GM12878 (cell line): Measurements from ENCODE around the gene ZNF101. TPM values are rescaled to one million over a fixed set of nuclear protein-coding genes. Genes with fewer than 3 reads are reported as not detected.

ENCODE experiments used
- ATAC-seq: fragments of 200-7000 bp; cut with Tn5 transposase; 3 replicates; pipeline ENCODE4 v1.9.1; 2020; ENCODE audit warnings: mild to moderate bottlenecking, moderate library complexity
- BruUV-seq: library from RNA; stranded (reverse); fragments of 400-500 nt; replicated peaks from 2 replicates; lab custom pipeline; 2021; lab: Mats Ljungman, UMichigan
- CTCF ChIA-PET: fragments of 300-600 bp; sonication (Branson Sonifier 250); formaldehyde crosslinking; extraction: SDS; loops from one replicate; lab custom pipeline; 2021; ENCODE audit warnings: inconsistent platforms; lab: Yijun Ruan, JAX
- POLR2A ChIA-PET: fragments of 350-600 bp; formaldehyde crosslinking; extraction: SDS; loops from one replicate; lab custom pipeline; 2021; ENCODE audit warnings: inconsistent platforms; lab: Charles Lee
- RAD21 ChIA-PET: fragments of 300-600 bp; sonication (Branson Sonifier 250); formaldehyde crosslinking; loops from one replicate; lab custom pipeline; 2023; ENCODE audit warnings: antibody characterized with exemption; ENCODE audit not compliant: unreplicated experiment; lab: Charles Lee
- SMC1A ChIA-PET: fragments of 300-600 bp; sonication (Branson Sonifier 250); formaldehyde crosslinking; loops from one replicate; lab custom pipeline; 2023; ENCODE audit not compliant: unreplicated experiment, uncharacterized antibody; lab: Charles Lee
- DNase-seq: peaks from one replicate; pipeline ENCODE4 v3.0.0-alpha.2; 2011; ENCODE audit warnings: low read depth, low spot score
- FAIRE-seq: peaks from 3 replicates; lab custom pipeline; 2011; peaks lifted over from hg19 to GRCh38; lab: Jason Lieb, UNC
- H2AFZ ChIP-seq: 2 replicates; pipeline ENCODE4 v1.6.0; 2011; ENCODE audit warnings: low read depth, low read length, control low read depth; ENCODE audit not compliant: control insufficient read depth
- H3K27ac ChIP-seq: 2 replicates; pipeline ENCODE4 v1.5.1; 2011; ENCODE audit warnings: control low read depth; ENCODE audit not compliant: control insufficient read depth, insufficient read depth
- H3K27me3 ChIP-seq, 2 experiments: replicated peaks in 1 of 2; 2 replicates each; pipeline versions ENCODE4 v1.6.0 to v1.6.1; 2011; ENCODE audit warnings: low read length in 1 of 2; ENCODE audit not compliant: control insufficient read depth in 2 of 2, insufficient read depth in 2 of 2
- H3K36me3 ChIP-seq, 2 experiments: 2 replicates each; pipeline ENCODE4 v1.5.1; 2011; ENCODE audit warnings: low read length in 1 of 2; ENCODE audit not compliant: control insufficient read depth in 2 of 2, insufficient read depth in 2 of 2
- H3K4me1 ChIP-seq: 2 replicates; pipeline ENCODE4 v1.6.1; 2011; ENCODE audit warnings: mild to moderate bottlenecking, low read length, moderate library complexity, mixed read lengths; ENCODE audit not compliant: control insufficient read depth, insufficient read depth
- H3K4me2 ChIP-seq: 2 replicates; pipeline ENCODE4 v1.6.0; 2011; ENCODE audit warnings: control low read depth; ENCODE audit not compliant: control insufficient read depth, insufficient read depth
- H3K4me3 ChIP-seq: fragments of 200-600 bp; sonication (generic); 2 replicates; pipeline ENCODE4 v1.5.1; 2016
- H3K79me2 ChIP-seq: 2 replicates; pipeline ENCODE4 v1.6.0; 2011; ENCODE audit warnings: low read length; ENCODE audit not compliant: control insufficient read depth, insufficient read depth
- H3K9ac ChIP-seq: 2 replicates; pipeline ENCODE4 v1.8.0; 2011; ENCODE audit warnings: low read length, control low read depth, mixed read lengths; ENCODE audit not compliant: control insufficient read depth, insufficient read depth
- H3K9me3 ChIP-seq: replicated peaks from 3 replicates; pipeline ENCODE4 v1.5.1; 2011; ENCODE audit warnings: mild to moderate bottlenecking, low read length; ENCODE audit not compliant: control insufficient read depth, insufficient read depth
- H4K20me1 ChIP-seq: 2 replicates; pipeline ENCODE4 v1.6.0; 2011; ENCODE audit not compliant: control insufficient read depth, insufficient read depth
- ASH2L ChIP-seq: fragments of 300-600, 200-600 bp; sonication (generic); IDR thresholded peaks from 2 replicates; pipeline ENCODE4 v1.6.1; 2017; ENCODE audit warnings: low read depth, mild to moderate bottlenecking, borderline replicate concordance
- CBX3 ChIP-seq: fragments of 200-600 bp; sonication (generic); IDR thresholded peaks from 2 replicates; pipeline ENCODE4 v1.6.1; 2016; ENCODE audit warnings: low read depth, borderline replicate concordance
- ESRRA ChIP-seq: IDR thresholded peaks from 2 replicates; pipeline ENCODE4 v1.6.1; 2012; ENCODE audit warnings: mild to moderate bottlenecking, low read length, improper control_type of control experiment
- IRF5 ChIP-seq: fragments of 450-650 bp; IDR thresholded peaks from 2 replicates; pipeline ENCODE4 v1.6.1; 2017; ENCODE audit warnings: borderline replicate concordance
- MAX ChIP-seq: IDR thresholded peaks from 2 replicates; pipeline ENCODE4 v1.6.1; 2012; ENCODE audit warnings: low read depth, low read length, improper control_type of control experiment
- MEF2B ChIP-seq: fragments of 450-650 bp; IDR thresholded peaks from 2 replicates; pipeline ENCODE4 v1.6.1; 2018; ENCODE audit warnings: mild to moderate bottlenecking, moderate library complexity; ENCODE audit not compliant: partially characterized antibody, poor library complexity, severe bottlenecking
- MTA2 ChIP-seq: fragments of 450-650 bp; IDR thresholded peaks from 2 replicates; pipeline ENCODE4 v1.6.1; 2016; ENCODE audit warnings: low read depth, mild to moderate bottlenecking, moderate library complexity
- MXI1 ChIP-seq: fragments of 150-350 bp; IDR thresholded peaks from 2 replicates; pipeline ENCODE4 v1.6.1; 2011; ENCODE audit warnings: low read depth, mild to moderate bottlenecking, inconsistent platforms, low read length, improper control_type of control experiment
- NRF1 ChIP-seq: conservative IDR thresholded peaks from 2 replicates; pipeline ENCODE4 v1.6.1; 2011; ENCODE audit warnings: mild to moderate bottlenecking, low read depth, low read length, improper control_type of control experiment
- PAX5 ChIP-seq: IDR thresholded peaks from 2 replicates; pipeline ENCODE4 v1.6.1; 2011; ENCODE audit warnings: low read depth, low read length, borderline replicate concordance
- PBX3 ChIP-seq: IDR thresholded peaks from 2 replicates; pipeline ENCODE4 v1.6.1; 2011; ENCODE audit warnings: mild to moderate bottlenecking, low read depth, low read length, moderate library complexity; ENCODE audit not compliant: insufficient replicate concordance
- SUZ12 ChIP-seq: fragments of 200-600 bp; sonication (generic); IDR thresholded peaks from one replicate; pipeline ENCODE4 v1.6.1; 2018; ENCODE audit warnings: antibody characterized with exemption, mild to moderate bottlenecking; ENCODE audit not compliant: unreplicated experiment
- TCF12 ChIP-seq: IDR thresholded peaks from 2 replicates; pipeline ENCODE4 v1.6.1; 2011; ENCODE audit warnings: low read depth, mild to moderate bottlenecking, low read length
- ZNF217 ChIP-seq: fragments of 450-650 bp; IDR thresholded peaks from 2 replicates; pipeline ENCODE4 v1.6.1; 2017; ENCODE audit warnings: antibody characterized with exemption, mild to moderate bottlenecking
- WGBS: methylation state at CpG from one replicate; pipeline ENCODE4 v1.1.6; 2016; ENCODE audit warnings: low lambda C conversion rate; ENCODE audit not compliant: insufficient replicate concordance, insufficient coverage; ENCODE audit errors: missing lambda C conversion rate; 5-methylcytosine and 5-hydroxymethylcytosine counted together
- in situ Hi-C: fragments of 300-500 bp; cut with MboI; formaldehyde crosslinking; loops from 9 replicates; pipeline ENCODE4 v1.14.3; 2018; ENCODE audit warnings: mixed read lengths
- intact Hi-C: fragments of 100-400 bp; cut with micrococcal nuclease; formaldehyde crosslinking; loops from one replicate; pipeline ENCODE4 v1.14.2; 2022; ENCODE audit not compliant: unreplicated experiment
- polyA plus RNA-seq, 11 experiments: library from polyadenylated mRNA; depleted of rRNA in 4 of 11; unstranded in 6 of 11; stranded (reverse) in 5 of 11; fragments of >200 nt; fragmentation: Nextera tagmentation in 4 of 11; fragmentation: Illumina TruSeq in 1 of 11; extraction: Ambion mirVana in 4 of 11; extraction: Trizol in 1 of 11; gene quantifications; 1 replicate in 1 of 11; 2 replicates in 10 of 11; pipeline versions ENCODE4 v1.2.1 to v1.2.3, GENCODE V29; 2011 to 2016; ENCODE audit warnings: inconsistent platforms in 2 of 11, missing spikeins in 2 of 11, low read depth in 1 of 11
- total RNA-seq, 4 experiments: library from RNA; depleted of rRNA in 3 of 4; stranded (reverse); fragments of >200 nt in 3 of 4; fragmentation: Illumina TruSeq in 1 of 4; extraction: Trizol in 1 of 4; gene quantifications; 2 replicates each; pipeline versions ENCODE4 v1.2.1 to v1.2.3, GENCODE V29; 2013 to 2021
- TF ChIP-seq, protein P1 (sequence below): fragments of 450-650 bp; IDR thresholded peaks from 2 replicates; pipeline ENCODE4 v1.6.1; 2014; ENCODE audit warnings: mild to moderate bottlenecking
- TF ChIP-seq, protein P2 (sequence below): fragments of 450-650 bp; formaldehyde crosslinking; IDR thresholded peaks from 2 replicates; pipeline ENCODE4 v1.4.0; 2022; ENCODE audit warnings: mild to moderate bottlenecking, moderate library complexity

The ZNF101 gene
- total and polyA plus RNA-seq, 10 of the 15 experiments (the other 5 are each of a cell fraction or from before 2014, with no cell fraction given): 15.2 to 40.5 (median 19.8) TPM

- no peak for TF ChIP-seq MEF2B
- no peak for TF ChIP-seq ZNF217
- TF ChIP-seq ESRRA: no peak
- no peak for TF ChIP-seq IRF5
Observed at GRCh38 chr19:19630062-19630414, 38.6 kb upstream of the ZNF101 start (continued).

DNA sequence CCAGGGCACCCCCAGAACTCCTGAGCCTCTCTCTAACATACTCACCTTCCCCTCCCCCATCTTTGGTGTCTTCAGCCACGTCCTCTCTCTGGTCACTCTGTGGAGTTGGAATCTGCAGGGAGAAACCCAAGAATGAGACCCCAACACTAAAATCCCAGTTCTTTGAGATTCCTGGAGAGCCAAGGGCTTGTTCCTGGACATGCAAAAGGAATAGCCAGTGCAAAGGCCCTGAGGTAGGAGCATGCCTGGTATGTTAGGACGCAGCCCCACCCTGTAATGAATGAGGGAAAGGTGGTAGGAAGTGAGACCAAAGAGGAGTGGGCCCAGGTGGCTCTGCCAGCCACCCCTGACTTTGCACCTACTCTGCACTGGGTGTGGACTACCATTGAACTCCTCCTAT, 38.2 kb upstream of the ZNF101 start:
- H3K79me2 ChIP-seq: no peaks in the 10 kb centered on the region
- SMC1A ChIA-PET: no interaction called here
- CTCF ChIA-PET: no interaction called here
- H3K4me1 ChIP-seq: peaks cover 5% of the 10 kb centered on the region; the same call in 1 of the 2 replicates
- no peaks in the 10 kb centered on the region for H3K27me3 ChIP-seq
- FAIRE-seq (no peak), ATAC-seq (no peak), DNase-seq (no peak)
- H4K20me1 ChIP-seq: no peaks in the 10 kb centered on the region
- intact Hi-C loops (no loop called here), in situ Hi-C loops (no loop called here)
- WGBS: 92% methylated on average over 2 of the region's 2 CpGs
- POLR2A ChIA-PET: no interaction called here
- peaks cover 14 to 22% of the 10 kb centered on the region in 2 experiments for H3K36me3 ChIP-seq
- H2AFZ ChIP-seq: no peak overlapping the region
- no peak overlapping the region for H3K4me3 ChIP-seq
- H3K9ac ChIP-seq: no peak overlapping the region
- BruUV-seq: no TSS peak
- RAD21 ChIA-PET: no interaction called here
- no peak overlapping the region for H3K4me2 ChIP-seq
- H3K9me3 ChIP-seq: no peaks in the 10 kb centered on the region
- no peak overlapping the region for H3K27ac ChIP-seq
- no peak for TF ChIP-seq MTA2
- TF ChIP-seq ASH2L: no peak
- TF ChIP-seq NRF1: no peak
- no peak for TF ChIP-seq PAX5
- TF ChIP-seq MXI1: no peak
- no peak for TF ChIP-seq PBX3
- TF ChIP-seq, protein P1, sequence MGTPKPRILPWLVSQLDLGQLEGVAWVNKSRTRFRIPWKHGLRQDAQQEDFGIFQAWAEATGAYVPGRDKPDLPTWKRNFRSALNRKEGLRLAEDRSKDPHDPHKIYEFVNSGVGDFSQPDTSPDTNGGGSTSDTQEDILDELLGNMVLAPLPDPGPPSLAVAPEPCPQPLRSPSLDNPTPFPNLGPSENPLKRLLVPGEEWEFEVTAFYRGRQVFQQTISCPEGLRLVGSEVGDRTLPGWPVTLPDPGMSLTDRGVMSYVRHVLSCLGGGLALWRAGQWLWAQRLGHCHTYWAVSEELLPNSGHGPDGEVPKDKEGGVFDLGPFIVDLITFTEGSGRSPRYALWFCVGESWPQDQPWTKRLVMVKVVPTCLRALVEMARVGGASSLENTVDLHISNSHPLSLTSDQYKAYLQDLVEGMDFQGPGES: no peak
- no peak for TF ChIP-seq CBX3
- no peak for TF ChIP-seq MAX
- TF ChIP-seq, protein P2, sequence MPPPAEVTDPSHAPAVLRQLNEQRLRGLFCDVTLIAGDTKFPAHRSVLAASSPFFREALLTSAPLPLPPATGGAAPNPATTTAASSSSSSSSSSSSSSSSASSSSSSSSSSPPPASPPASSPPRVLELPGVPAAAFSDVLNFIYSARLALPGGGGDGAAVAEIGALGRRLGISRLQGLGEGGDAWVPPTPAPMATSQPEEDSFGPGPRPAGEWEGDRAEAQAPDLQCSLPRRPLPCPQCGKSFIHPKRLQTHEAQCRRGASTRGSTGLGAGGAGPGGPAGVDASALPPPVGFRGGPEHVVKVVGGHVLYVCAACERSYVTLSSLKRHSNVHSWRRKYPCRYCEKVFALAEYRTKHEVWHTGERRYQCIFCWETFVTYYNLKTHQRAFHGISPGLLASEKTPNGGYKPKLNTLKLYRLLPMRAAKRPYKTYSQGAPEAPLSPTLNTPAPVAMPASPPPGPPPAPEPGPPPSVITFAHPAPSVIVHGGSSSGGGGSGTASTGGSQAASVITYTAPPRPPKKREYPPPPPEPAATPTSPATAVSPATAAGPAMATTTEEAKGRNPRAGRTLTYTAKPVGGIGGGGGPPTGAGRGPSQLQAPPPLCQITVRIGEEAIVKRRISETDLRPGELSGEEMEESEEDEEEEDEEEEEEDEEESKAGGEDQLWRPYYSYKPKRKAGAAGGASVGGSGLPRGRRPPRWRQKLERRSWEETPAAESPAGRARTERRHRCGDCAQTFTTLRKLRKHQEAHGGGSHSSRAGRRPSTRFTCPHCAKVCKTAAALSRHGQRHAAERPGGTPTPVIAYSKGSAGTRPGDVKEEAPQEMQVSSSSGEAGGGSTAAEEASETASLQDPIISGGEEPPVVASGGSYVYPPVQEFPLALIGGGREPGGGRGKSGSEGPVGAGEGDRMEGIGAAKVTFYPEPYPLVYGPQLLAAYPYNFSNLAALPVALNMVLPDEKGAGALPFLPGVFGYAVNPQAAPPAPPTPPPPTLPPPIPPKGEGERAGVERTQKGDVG (CRISPR knock-in tag): no peak
- no peak for TF ChIP-seq SUZ12
- TF ChIP-seq TCF12: no peak
